ENCODE data around the gene CTSA.
"Not testable (repeated sequence)": the region's sequence is repeated elsewhere in the genome, so short reads cannot be mapped to it uniquely, and the experiment has no call there.

The CTSA gene

DNA sequence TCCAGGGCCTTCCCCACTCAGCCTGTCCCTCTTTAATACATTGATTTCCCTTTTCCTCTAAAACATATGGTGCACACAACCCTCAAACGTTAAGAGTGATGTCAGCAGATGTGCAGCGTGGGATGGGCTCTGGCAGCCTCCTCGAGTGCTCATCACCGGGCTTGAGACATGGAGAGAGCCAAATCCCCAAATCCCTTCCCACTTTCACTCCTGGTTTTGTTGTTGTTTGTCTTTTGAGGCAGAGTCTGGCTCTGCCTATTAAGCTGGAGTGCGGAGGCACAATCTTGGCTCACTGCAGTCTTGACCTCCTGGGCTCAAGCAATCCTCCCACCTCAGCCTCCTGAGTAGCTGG lies 26.6 kb downstream of the CTSA start:
- DNase-seq (ENCODE audit: low read depth in 2 of 2, low spot score in 1 of 2) = no peak

DNA sequence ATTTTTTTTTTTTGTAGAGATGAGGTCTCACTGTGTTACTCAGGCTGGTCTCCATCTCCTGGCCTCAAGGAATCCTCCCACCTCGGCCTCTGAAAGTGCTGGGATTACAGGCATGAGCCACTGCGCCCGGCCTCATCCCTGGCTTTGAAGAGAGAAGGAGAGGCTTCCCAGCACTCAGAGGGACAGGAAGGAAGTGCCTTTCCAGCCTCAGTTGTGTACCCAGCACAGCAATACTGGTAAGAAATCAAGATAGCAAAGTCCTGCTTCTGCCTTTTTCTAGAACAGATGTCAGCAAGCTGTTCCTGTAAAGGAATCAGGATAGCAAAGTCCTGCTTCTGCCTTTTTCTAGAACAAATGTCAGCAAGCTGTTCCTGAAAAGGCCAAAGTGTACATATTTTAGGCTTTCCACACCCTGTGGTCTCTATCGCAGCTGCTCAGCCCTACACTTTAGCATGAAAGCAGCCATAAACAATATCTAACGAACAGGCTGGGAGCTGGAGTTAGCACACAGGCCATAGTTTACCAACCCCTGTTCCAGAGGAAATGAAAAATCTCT lies 27.1 kb downstream of the CTSA start:
- DNase-seq (ENCODE audit: low read depth in 2 of 2, low spot score in 1 of 2) = no peak

- DNase-seq (ENCODE audit: low read depth in 2 of 2, low spot score in 1 of 2) = no peak
Measured at GRCh38 chr20:45918779-45919537, 27.8 kb downstream of the CTSA start.

GRCh38 chr20:45919542-45920399 lies 28.6 kb downstream of the CTSA start:
- no peak for DNase-seq (ENCODE audit: low read depth in 2 of 2, low spot score in 1 of 2)

DNA sequence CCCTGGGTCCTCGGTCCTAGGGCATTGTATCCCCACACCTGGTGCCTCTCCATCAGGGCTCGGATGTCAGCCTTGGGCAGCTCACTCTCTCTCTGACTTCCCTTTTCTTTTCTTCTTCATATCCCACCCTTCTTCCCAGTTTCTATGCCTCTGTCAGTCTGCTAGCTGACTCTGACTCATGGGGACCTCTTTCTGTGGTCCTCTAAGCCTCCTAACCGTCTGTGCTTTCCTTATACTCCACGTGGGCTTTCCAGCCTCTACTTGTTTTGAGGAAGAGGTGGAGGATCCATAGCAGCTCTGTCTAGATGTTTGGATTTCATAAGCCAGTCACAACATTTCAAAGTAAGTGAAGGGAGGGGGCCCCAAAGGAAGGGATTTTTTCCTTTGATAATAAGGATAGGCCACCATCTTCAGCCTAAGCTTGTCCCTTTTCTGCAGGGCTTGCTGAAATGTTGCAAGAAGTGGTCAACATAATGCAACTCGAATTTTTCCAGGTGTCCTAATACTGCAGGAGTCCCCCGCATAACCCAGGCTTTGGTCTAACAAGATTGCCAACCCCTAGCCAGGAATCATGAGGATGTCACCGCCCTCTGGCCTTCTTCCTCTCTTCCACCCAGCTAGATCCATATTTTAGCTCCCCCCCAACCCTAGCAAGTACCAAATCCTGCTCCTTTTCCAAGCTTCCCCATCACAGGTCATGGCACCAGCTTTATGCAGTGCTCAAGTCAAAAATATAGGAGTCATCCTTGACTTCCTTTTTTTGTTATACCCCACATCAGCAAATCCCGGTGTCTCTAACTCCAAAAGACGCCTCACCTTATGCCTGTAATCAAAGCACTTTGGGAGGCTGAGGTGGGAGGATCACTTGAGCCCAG lies 29.6 kb downstream of the CTSA start:
- DNase-seq (ENCODE audit: low read depth in 2 of 2, low spot score in 1 of 2) = no peak

DNA sequence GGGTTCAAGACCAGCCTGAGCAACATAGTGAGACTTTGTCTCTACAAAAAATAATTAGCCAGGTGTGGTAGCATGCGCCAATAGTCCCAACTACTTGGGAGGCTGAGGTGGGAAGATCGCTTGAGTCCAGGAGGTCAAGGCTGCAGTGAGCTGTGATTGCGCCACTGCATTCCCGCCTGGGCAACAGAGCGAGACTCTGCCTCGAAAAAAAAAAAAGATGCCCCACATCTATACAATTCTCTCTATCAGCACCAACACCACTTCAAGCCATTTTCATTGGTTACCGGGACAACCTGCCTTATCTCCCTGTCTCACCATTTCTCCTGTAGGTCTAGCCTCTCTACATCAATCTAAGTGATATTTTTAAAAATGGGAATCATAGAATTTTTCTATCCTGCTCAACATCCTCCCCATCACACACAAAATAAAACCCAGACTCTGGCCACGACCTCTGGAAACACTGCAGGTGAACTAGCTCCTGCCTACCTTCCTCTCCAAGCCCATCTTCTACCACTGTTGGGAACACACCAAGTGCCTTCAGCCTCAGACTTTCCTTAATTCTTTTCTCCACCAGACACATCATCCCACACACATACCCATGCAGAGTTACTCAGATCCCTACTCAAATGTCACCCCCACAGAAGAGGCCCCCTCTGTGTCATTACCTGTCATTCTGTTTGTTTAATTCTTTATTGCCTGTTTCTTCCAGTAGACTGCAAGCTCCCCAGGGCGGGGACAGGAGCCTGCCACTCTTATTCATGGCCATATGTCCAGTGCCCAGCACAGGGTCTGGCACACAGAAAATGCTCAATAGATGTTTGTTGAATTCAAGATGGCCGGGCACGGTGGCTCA lies 30.4 kb downstream of the CTSA start:
- no peak for DNase-seq (ENCODE audit: low read depth in 2 of 2, low spot score in 1 of 2)

- no peak for DNase-seq (ENCODE audit: low read depth in 2 of 2, low spot score in 1 of 2)
Measured at GRCh38 chr20:45924391-45925261, 33.5 kb downstream of the CTSA start.

- no peak for DNase-seq (ENCODE audit: low read depth in 2 of 2, low spot score in 1 of 2)
Measured at GRCh38 chr20:45925821-45926506, 34.8 kb downstream of the CTSA start.

DNA sequence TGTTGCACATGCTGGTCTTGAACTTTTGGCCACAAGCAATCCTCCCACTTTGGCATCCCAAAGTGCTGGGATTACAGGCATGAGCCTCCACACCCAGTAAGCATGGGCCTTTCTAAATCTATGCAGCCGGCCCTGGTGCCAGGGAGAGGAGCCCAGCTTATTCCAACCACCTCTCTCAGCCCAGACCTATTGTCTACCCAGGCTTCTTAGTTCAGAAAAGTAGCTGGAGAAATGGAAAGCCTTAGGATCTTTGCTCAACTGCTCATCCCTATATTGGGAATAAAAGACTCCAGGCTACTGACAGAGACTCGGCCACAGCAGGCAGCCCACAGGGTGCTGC lies 35.6 kb downstream of the CTSA start:
- no peak for DNase-seq (ENCODE audit: low read depth in 2 of 2, low spot score in 1 of 2)

GRCh38 chr20:45927071-45927878 lies 36.1 kb downstream of the CTSA start:
- no peak for DNase-seq (ENCODE audit: low read depth in 2 of 2, low spot score in 1 of 2)

DNA sequence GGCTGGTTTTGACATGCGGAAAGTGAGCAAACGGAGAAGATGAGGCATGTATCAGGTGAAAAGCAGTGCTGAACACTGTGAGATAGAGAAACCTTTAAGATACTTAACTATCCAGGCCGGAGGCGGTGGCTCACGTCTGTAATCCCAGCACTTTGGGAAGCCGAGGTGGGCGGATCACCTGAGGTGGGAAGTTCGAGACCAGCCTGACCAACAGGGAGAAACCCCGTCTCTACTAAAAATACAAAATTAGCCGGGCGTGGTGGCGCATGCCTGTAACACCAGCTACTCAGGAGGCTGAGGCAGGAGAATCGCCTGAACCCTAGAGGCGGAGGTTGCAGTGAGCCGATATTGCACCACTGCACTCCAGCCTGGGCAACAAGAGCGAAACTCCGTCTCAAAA lies 40.5 kb downstream of the CTSA start:
- not testable (repeated sequence) for DNase-seq (ENCODE audit: low read depth in 2 of 2, low spot score in 1 of 2)

DNA sequence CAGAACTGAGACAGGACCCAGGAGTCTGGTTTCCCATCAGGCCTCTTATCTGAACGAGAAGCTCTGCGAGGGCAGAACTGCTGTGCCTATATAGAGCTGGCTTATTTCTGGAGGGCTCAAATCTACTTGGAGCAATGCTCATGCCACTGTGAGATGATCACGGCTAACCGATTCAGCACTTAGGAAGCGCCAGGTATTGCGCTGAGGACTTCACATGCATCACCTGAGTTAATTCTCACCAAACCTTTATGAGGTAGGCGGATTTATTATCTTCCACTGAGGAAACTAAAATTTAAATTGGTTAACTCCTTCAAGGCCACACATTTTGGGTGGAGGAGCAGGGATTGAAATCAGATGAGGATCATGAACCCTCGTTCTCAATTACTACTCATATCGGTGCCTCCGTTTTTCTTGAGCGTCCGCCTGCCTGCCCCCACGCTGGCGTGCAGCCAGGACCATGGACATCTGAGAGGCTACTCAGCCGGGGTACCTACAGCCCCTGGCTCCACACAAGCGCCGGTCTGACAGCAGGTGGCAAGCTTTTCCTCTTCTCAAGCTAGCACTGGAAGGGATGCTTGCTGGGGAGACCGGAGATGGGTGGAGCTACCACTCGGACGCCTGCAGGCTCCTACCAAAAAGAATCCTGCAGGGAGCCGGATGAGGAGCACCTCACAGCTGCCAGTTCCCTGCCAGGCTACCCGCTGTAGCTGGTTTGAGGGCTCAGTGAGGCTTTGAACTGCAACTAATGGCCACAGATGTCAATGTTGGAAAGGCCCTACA lies 42.3 kb downstream of the CTSA start:
- DNase-seq (ENCODE audit: low read depth in 2 of 2, low spot score in 1 of 2) = no peak

DNA sequence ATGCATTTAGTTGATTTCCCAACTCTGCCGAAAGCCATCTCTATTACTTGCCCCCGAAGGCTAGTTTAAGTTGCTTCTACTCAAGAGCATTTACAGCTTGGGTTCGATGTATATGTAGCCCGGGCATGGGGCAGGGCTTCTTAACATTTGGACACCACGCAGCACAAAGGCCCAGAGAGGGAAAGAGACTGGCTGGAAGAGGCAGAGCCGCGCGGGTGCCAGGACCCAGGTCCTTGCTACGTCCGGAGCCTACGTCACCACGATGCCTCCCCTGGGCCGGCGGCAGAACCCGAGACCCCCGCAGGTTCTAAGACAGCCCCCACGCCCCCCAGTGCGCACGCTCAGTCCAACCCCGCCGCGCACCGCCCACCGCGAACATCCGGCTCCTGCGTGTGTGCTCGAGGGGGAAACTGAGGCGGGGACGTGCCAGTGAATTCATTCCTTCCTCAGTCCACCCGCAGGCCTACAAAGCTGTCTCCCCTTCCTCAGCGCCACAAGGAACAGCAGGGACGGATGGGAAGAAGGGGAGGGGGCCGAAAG lies 43.0 kb downstream of the CTSA start:
- peak in 1 of 2 donors; percentile 24 for DNase-seq (ENCODE audit: low read depth in 2 of 2, low spot score in 1 of 2)

- DNase-seq (ENCODE audit: low read depth in 2 of 2, low spot score in 1 of 2) = peak; percentile 96 to 97
Measured at GRCh38 chr20:45934586-45935415, 43.7 kb downstream of the CTSA start, which contains the start of gene PCIF1. Gene PCIF1 (plus strand): TSS chr20:45934683. CDS start chr20:45939000, 4,317 bp downstream.

DNA sequence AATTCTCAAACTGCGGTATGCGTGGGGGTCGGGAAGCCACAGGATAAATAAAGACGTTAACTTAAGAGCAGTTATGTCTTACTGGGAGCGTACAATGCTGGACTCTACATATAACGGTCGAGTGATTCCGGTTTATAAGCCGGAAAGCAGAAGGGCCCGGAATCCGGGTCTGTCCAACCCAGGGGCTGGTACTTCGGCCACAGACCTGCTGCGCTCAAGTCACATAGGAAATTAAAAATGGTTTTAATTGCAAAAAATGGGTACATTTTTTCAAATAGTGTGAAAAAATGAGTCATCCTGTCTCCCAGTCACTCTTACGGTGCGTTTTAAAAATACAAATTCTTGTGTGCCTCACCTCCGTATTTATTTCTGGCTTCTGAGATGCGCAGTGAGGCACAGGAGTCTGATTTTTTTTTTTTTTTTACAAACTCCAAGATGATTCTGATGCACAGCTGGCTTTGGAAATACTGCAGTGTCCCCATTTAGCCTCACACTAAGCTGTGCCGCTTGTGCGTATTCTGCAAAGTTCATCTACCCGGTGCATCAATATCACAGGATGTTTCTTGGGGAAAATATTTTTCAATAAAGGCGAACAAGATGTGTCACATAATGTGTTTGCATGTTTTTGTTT lies 44.4 kb downstream of the CTSA start:
- DNase-seq (ENCODE audit: low read depth in 2 of 2, low spot score in 1 of 2) = no peak

GRCh38 chr20:45937765-45938164 lies 46.6 kb downstream of the CTSA start:
- DNase-seq (ENCODE audit: low read depth in 2 of 2, low spot score in 1 of 2) = no peak
